Fibroblast of villous mesenchyme (primary cell): ENCODE results near the gene IL7R. TPM values are rescaled to one million over a fixed set of nuclear protein-coding genes. Genes with fewer than 3 reads are reported as not detected.
"Not testable (repeated sequence)": the region's sequence is repeated elsewhere in the genome, so short reads cannot be mapped to it uniquely, and the experiment has no call there.

ENCODE experiments used
- DNase-seq: peaks from one replicate; pipeline ENCODE4 v3.0.0-alpha.2; 2010; ENCODE audit warnings: low read depth
- H3K4me3 ChIP-seq: 2 replicates; pipeline ENCODE4 v1.5.1; 2011; ENCODE audit warnings: low read depth, mild to moderate bottlenecking, low read length
- CTCF ChIP-seq: IDR thresholded peaks from 2 replicates; pipeline ENCODE4 v1.5.1; 2012; ENCODE audit warnings: low read depth, mild to moderate bottlenecking, low read length; ENCODE audit not compliant: insufficient read depth
- total RNA-seq: library from RNA; depleted of rRNA; stranded (reverse); fragments of >200 nt; gene quantifications from 2 replicates; pipeline ENCODE4 v1.2.3, GENCODE V29; 2012

Gene IL7R
- total RNA-seq, 1 donor: 74.7 TPM

GRCh38 chr5:35890021-35891020, 33.6 kb downstream of the IL7R start:
- DNase-seq: no peak
- TF ChIP-seq CTCF: no peak
- H3K4me3 ChIP-seq: no peak overlapping the region

GRCh38 chr5:35892799-35893198, 36.1 kb downstream of the IL7R start:
- H3K4me3 ChIP-seq, DNase-seq: not testable (repeated sequence)

GRCh38 chr5:35894131-35894530, 37.4 kb downstream of the IL7R start:
- no peak for DNase-seq
- H3K4me3 ChIP-seq: no peak overlapping the region
- no peak for TF ChIP-seq CTCF

GRCh38 chr5:35898952-35899660, 42.4 kb downstream of the IL7R start:
- TF ChIP-seq CTCF: no peak
- H3K4me3 ChIP-seq: no peak overlapping the region
- no peak for DNase-seq

GRCh38 chr5:35899800-35900199, 43.1 kb downstream of the IL7R start:
- TF ChIP-seq CTCF: no peak
- no peak for DNase-seq
- H3K4me3 ChIP-seq: no peak overlapping the region

- H3K4me3 ChIP-seq: no peak overlapping the region
- no peak for TF ChIP-seq CTCF
- no peak for DNase-seq
Measured at GRCh38 chr5:35900972-35901695, 44.4 kb downstream of the IL7R start.
